ENCODE measurements around the gene UNC13A. TPM values are rescaled to one million over a fixed set of nuclear protein-coding genes. Genes with fewer than 3 reads are reported as not detected.
"Not testable (repeated sequence)": the region's sequence is repeated elsewhere in the genome, so short reads cannot be mapped to it uniquely, and the experiment has no call there.

UNC13A gene
- total RNA-seq, 2 donors from 2014 or later, result 0.14 to 2.4 TPM

- Histone ChIP-seq H3K27me3 (replicated peaks; ENCODE audit: insufficient read depth) (no peaks in the 10 kb centered on the region), H3K36me3 (peaks cover 6 to 8% of the 10 kb centered on the region in 2 donors), H3K4me1 (replicated peaks) (no peaks in the 10 kb centered on the region), H3K4me3 (no peak overlapping the region), H3K27ac (no peak overlapping the region), H3K9me3 (no peaks in the 10 kb centered on the region)
- TF ChIP-seq POLR2A (IDR thresholded peaks at IDR 0.05) (no peak), CTCF (IDR thresholded peaks at IDR 0.05) (no peak), POLR2AphosphoS5 (IDR thresholded peaks at IDR 0.05) (no peak)
- no peak for DNase-seq (ENCODE audit: low spot score)
- WGBS, result 90% methylated on average over 11 of the region's 11 CpGs
- intact Hi-C loops (cut with DNase I), result no loop called here
These were observed 112.0 kb downstream of the UNC13A start for GRCh38 chr19:17575871-17576757.

- TF ChIP-seq POLR2AphosphoS5 (IDR thresholded peaks at IDR 0.05), result no peak
- TF ChIP-seq CTCF (IDR thresholded peaks at IDR 0.05), result no peak
- TF ChIP-seq POLR2A (IDR thresholded peaks at IDR 0.05), result no peak
- H3K27ac ChIP-seq, result no peak overlapping the region
- DNase-seq (ENCODE audit: low spot score), result no peak
- intact Hi-C loops (cut with DNase I), result no loop called here
- no peak overlapping the region for H3K4me3 ChIP-seq
- no peaks in the 10 kb centered on the region for H3K4me1 ChIP-seq (replicated peaks)
- no peaks in the 10 kb centered on the region for H3K9me3 ChIP-seq
- peaks cover 4 to 5% of the 10 kb centered on the region in 2 donors for H3K36me3 ChIP-seq
- no peaks in the 10 kb centered on the region for H3K27me3 ChIP-seq (replicated peaks; ENCODE audit: insufficient read depth)
- WGBS, result 92% methylated on average over 7 of the region's 7 CpGs
These were observed 115.5 kb downstream of the UNC13A start for GRCh38 chr19:17572638-17573037.

GRCh38 chr19:17570791-17571190 is 117.4 kb downstream of the UNC13A start:
- H3K27ac ChIP-seq, result no peak overlapping the region
- intact Hi-C loops (cut with DNase I), result no loop called here
- H3K4me1 ChIP-seq (replicated peaks), result no peaks in the 10 kb centered on the region
- H3K36me3 ChIP-seq, result peaks cover 4 to 5% of the 10 kb centered on the region in 2 donors
- no peaks in the 10 kb centered on the region for H3K27me3 ChIP-seq (replicated peaks; ENCODE audit: insufficient read depth)
- no peaks in the 10 kb centered on the region for H3K9me3 ChIP-seq
- no peak for DNase-seq (ENCODE audit: low spot score)
- H3K4me3 ChIP-seq, result no peak overlapping the region
- WGBS, result 89% methylated on average over 6 of the region's 6 CpGs
- TF ChIP-seq POLR2A (IDR thresholded peaks at IDR 0.05), result no peak

GRCh38 chr19:17570291-17570690 is 117.9 kb downstream of the UNC13A start:
- H3K4me3 ChIP-seq; H3K27ac ChIP-seq; intact Hi-C loops (cut with DNase I); H3K27me3 ChIP-seq (replicated peaks; ENCODE audit: insufficient read depth); H3K9me3 ChIP-seq; DNase-seq (ENCODE audit: low spot score); H3K36me3 ChIP-seq; H3K4me1 ChIP-seq (replicated peaks): not testable (repeated sequence)
- WGBS, result 94% methylated on average over 5 of the region's 5 CpGs

- TF ChIP-seq CTCF (IDR thresholded peaks at IDR 0.05) (no peak), POLR2A (IDR thresholded peaks at IDR 0.05) (no peak), POLR2AphosphoS5 (IDR thresholded peaks at IDR 0.05) (no peak)
- WGBS, result 91% methylated on average over 1 of the region's 1 CpG
- no peak overlapping the region for H3K27ac ChIP-seq
- peaks cover 4 to 5% of the 10 kb centered on the region in 2 donors for H3K36me3 ChIP-seq
- H3K27me3 ChIP-seq (replicated peaks; ENCODE audit: insufficient read depth), result no peaks in the 10 kb centered on the region
- H3K4me1 ChIP-seq (replicated peaks), result no peaks in the 10 kb centered on the region
- intact Hi-C loops (cut with DNase I), result no loop called here
- no peak for DNase-seq (ENCODE audit: low spot score)
- no peak overlapping the region for H3K4me3 ChIP-seq
- no peaks in the 10 kb centered on the region for H3K9me3 ChIP-seq
These were observed 120.2 kb downstream of the UNC13A start for GRCh38 chr19:17567940-17568339.

GRCh38 chr19:17565611-17566010 is 122.5 kb downstream of the UNC13A start:
- H3K4me3 ChIP-seq, result no peak overlapping the region
- H3K27me3 ChIP-seq (replicated peaks; ENCODE audit: insufficient read depth), result no peaks in the 10 kb centered on the region
- no peaks in the 10 kb centered on the region for H3K4me1 ChIP-seq (replicated peaks)
- H3K27ac ChIP-seq, result no peak overlapping the region
- intact Hi-C loops (cut with DNase I), result no loop called here
- no peak for TF ChIP-seq POLR2A (IDR thresholded peaks at IDR 0.05)
- TF ChIP-seq CTCF (IDR thresholded peaks at IDR 0.05), result no peak
- H3K9me3 ChIP-seq, result no peaks in the 10 kb centered on the region
- 71% methylated on average over 3 of the region's 3 CpGs for WGBS
- H3K36me3 ChIP-seq, result peaks cover 0 to 5% of the 10 kb centered on the region in 2 donors
- DNase-seq (ENCODE audit: low spot score), result no peak

All from prostate gland (tissue), 2 donors.